ENCODE results near the gene CTNNA1.

GRCh38 chr5:138883211-138883610, 130.0 kb downstream of the CTNNA1 start:
- no peak for TF ChIP-seq CTCF (IDR thresholded peaks at IDR 0.05 in 4 of 5, conservative IDR thresholded peaks at IDR 0.05 in 1 of 5)
- TF ChIP-seq POLR2A (IDR thresholded peaks at IDR 0.05) = no peak
